Activated naive CD4-positive, alpha-beta T cell (primary cell): ENCODE results near the gene ANKIB1.
"Not testable (repeated sequence)": the region's sequence is repeated elsewhere in the genome, so short reads cannot be mapped to it uniquely, and the experiment has no call there.

Experiments used
- DNase-seq, 4 experiments: peaks; one replicate each; lab custom pipeline; 2025; lab: John Stamatoyannopoulos, UW

ANKIB1 gene

GRCh38 chr7:92410162-92410561 lies 164.4 kb downstream of the ANKIB1 start:
- DNase-seq = not testable (repeated sequence)

GRCh38 chr7:92412745-92413144 lies 167.0 kb downstream of the ANKIB1 start:
- no peak for DNase-seq

DNA sequence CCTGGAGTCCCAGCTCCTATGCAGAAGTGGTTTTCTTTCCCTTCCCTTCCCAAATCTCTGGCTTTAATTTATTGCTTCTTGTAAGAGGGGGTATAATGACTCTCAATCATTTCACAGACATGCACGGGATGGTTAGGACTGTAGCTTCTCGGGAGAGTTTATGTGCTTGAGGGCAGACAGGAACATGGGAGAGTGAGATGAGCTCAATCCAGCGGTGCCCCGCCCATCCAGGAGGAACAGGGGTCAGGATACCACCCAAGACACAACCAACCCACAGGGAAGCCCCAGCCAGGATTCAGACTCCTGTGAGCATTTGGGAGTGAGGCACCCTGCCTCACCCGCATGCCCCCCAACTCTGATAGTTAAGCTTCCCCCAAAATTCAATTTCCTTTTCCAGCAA lies 167.8 kb downstream of the ANKIB1 start:
- no peak for DNase-seq

DNA sequence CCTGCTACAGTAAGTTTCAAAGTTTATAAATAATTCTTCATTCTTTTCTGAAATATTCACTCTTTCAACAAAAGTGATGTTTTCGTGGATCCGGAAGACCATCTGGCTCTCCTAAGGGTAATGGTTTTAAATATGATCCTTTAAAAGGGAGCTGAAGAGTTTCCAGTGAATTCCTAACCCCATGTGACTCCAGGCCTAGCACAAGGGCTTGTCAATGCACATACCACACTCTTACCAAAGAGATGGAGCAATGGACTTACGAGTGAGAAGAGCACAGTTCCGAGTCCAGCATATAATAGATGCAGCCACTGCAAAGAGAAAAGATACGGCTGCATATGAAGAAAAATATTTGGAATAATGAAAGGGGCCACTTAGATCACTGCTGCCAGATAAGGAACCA lies 169.5 kb downstream of the ANKIB1 start:
- DNase-seq = no peak

DNA sequence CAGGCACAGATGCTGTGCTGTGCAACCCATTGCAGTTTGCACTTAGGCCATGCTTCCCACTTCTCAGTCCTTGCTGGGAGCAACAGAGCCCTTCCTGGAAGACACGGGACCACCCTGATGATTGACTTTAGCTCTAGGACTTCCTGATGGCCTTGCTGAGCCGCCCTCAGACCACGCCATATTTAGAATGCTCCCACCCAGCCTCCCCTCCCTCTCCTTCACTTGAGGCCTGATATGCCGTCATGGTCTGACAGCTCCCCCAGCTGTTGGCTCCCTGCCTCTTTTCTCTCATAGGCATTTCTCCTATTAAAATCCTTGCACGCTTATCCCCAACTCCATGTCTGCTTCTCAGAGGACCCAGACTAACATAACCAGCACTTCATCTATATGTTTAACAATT lies 172.1 kb downstream of the ANKIB1 start:
- DNase-seq = no peak

DNA sequence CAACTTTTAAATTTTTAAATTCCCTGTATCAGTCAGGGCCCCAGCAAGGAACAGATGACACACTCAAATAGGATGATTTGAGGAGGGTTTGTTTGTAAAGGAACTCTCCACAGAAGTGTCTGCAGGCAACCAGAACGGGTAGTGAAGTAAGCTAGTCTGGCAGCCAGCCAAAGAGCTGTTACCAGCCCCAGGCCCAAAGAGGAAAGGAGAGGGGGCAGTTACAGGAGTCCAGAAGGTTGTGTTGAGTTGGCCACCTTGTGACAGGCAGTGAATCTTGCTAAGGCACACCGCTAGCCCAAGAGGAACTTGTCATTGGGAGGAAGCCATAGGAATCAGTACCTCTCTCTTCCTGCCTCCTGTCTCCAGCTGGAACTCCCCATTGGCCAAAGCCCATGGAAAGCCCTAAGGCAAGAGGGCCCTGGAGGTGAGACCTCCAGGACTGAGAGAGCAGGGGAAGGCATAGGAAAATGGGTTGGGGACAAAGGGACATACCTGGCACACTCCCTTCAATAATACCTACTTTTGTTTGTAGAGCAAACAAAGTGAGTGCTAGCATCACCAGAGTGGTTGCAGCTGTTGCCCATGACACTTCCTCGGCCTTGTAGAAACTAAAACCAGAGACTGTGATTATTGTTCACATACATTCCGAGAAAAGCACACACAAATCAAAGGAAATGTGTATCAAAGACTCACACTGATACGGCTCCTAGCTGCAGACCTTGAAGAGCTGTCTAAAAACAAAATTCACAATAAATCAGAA lies 176.1 kb downstream of the ANKIB1 start:
- DNase-seq = no peak

DNA sequence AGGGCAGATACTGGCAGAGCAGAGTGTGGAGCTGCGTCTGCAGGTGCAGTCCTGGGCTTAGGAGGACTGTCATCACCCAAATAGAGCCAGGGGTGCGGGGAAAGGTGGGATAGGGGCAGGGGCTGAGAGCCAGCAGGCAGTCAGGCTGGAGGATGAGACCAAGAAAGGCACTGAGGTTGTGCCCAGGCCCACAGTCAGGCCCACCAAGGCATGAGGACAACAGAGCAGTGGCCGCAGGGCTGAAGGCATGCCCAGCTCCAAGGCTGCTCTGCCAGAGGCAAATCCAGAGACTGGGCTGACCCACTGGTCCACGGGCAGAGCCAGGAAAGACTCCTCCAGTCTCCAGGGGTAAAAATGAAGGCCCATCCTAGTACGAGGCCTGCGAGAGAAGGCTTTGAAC lies 177.2 kb downstream of the ANKIB1 start:
- DNase-seq = no peak

- no peak for DNase-seq
These were observed 177.9 kb downstream of the ANKIB1 start for GRCh38 chr7:92423710-92424131.

DNA sequence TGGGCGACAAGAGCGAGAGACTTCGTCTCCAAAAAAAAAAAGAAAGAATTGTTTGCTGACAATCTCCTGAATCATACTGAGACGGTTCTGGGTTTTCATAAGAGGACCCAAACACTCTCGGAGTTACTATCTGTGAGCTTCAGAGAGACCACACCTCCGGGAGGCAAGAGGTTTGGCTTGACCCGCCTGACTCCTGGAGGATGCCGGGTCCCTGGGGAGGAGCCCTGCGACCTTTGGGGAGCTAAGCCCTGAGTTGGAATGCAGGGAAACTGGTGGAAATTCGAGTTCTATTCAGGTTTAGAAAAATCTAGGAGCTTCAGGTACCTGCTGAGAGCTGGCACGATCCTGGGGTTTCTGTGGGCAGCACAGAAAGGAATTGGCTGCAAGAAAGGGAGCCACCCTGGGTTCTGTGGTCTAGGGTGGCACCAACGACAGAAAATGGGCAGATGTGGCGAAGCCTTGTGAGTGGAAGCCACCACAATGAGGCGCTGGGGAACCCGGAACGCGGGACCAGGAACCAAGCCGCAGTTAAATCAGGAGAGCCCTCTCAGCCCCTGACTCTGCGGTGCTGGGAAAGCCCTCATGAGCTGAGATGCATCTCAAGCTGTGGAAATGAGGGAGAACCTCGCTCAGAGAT lies 179.7 kb downstream of the ANKIB1 start:
- DNase-seq = peak in 1 of 4 experiments; percentile 8

- no peak for DNase-seq
These were observed 181.4 kb downstream of the ANKIB1 start for GRCh38 chr7:92427193-92427592.

- no peak for DNase-seq
These were observed 186.6 kb downstream of the ANKIB1 start for GRCh38 chr7:92432299-92432946.

DNA sequence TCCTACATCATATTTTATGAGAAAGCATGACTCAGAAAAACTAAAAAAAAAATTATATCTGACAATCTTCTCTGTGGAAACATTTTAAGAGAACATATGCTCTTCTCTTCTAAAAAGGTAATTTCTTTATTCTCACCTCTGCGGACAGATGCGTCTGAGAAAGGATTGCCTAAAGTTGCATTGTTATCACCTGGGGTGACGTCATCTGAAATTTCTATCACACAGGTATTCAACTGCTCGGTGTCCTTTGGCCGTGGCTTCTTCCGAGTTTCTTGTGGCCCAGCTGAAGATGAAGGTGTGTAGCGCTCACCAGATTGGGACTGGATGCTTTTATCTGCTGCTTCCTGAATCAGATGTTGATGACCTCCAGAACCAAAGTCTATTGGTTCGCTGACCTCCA lies 187.2 kb downstream of the ANKIB1 start:
- no peak for DNase-seq

GRCh38 chr7:92435542-92435941 lies 189.8 kb downstream of the ANKIB1 start:
- DNase-seq = no peak

DNA sequence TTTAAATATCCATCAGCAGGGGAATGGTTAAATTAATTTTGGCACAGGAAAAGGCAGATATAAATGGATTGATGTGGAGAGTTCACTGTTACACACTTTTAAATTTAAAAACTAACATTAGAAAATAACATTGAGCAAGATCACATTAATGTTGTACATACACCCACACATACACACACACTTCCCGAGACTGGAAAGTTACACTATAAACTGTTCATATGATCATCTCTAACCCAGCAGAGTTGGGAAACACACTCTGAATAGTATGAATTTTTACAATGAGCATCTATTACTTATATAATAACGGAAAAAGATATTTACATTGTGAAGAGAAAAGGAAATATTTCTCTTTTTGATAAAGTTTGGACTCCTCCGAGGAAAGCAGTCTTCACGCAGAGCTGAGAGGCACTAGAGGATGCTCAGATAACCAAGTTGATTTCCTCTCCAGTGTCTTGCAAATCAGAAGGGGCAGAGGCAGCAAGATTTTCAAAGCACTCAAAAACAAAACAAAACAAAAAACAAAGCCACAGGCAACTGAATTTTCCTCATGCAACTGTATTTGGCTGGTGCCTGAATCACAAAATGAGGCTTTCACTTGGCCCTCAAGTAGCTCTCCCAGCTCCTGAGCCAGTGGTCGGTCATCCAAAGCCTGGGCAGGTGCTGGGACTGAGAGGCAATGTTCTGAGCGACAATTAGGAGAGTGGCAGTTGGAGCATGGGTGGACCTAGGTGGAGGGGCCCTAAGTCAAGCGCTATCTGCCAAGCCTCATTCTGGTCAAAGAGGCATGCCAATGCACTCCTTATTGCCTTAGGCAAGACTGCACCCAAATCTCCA lies 191.1 kb downstream of the ANKIB1 start:
- DNase-seq = no peak

DNA sequence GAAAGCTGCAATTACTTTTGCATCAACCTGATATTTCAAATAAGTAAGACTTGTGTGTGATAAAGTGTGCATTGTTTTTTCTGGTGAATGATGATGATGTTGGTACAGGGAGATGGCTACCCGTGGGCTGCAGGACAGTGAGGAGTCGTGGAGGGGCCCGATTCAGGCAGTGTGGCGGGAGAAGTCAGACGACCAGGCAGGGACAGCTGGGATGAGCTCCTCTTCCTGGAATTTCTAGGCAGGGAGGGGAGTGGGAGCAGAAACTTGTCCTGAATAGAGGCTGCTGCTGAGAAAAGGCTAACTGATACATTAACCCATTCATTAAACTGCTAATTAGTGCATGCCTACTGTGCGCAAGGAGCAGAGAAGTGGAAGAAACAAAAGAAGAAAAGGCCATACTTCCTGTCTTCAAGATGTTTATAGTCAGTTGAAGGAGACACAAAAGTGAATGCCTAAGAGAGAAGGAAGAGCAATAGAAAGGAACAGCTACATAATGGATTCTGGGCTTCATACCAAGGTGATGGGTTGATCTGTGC lies 192.2 kb downstream of the ANKIB1 start:
- DNase-seq = no peak

DNA sequence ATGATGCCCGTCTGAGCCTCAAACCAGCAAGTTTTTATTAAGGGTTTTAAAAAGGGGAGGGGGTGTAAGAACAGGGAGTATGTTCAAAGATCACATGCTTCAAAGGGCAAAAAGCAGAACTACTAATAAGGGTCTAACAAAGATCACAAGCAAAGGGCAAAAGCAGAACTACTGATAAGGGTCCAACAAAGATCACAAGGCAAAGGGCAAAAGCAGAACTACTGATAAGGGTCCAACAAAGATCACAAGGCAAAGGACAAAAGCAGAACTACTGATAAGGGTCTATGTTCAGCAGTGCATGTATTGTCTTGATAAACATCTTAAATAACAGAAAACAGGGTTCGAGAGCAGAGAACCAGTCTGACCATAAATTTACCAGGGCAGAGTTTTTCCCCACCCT lies 196.9 kb downstream of the ANKIB1 start:
- DNase-seq = not testable (repeated sequence)

DNA sequence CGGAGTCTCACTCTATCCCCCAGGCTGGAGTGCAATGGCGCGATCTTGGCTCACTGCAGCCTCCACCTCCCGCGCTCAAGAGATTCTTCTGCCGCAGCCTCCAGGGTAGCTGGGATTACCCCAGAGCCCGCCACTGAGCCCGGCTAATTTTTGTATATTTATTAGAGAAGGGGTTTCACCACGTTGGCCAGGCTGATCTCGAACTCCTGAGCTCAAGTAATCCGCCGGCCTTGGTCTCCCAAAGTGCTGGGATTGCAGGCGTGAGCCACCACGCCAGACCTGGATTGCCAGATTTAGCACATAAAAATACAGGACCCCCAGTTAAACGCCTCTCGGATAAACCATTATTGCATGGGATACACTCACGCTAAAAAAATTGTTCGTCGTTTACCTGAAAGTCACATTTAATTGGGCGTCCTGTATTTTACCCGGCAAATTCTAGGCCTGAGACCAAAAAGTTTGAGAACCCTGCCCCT lies 201.1 kb downstream of the ANKIB1 start:
- peak in 1 of 4 experiments; percentile 16 for DNase-seq

DNA sequence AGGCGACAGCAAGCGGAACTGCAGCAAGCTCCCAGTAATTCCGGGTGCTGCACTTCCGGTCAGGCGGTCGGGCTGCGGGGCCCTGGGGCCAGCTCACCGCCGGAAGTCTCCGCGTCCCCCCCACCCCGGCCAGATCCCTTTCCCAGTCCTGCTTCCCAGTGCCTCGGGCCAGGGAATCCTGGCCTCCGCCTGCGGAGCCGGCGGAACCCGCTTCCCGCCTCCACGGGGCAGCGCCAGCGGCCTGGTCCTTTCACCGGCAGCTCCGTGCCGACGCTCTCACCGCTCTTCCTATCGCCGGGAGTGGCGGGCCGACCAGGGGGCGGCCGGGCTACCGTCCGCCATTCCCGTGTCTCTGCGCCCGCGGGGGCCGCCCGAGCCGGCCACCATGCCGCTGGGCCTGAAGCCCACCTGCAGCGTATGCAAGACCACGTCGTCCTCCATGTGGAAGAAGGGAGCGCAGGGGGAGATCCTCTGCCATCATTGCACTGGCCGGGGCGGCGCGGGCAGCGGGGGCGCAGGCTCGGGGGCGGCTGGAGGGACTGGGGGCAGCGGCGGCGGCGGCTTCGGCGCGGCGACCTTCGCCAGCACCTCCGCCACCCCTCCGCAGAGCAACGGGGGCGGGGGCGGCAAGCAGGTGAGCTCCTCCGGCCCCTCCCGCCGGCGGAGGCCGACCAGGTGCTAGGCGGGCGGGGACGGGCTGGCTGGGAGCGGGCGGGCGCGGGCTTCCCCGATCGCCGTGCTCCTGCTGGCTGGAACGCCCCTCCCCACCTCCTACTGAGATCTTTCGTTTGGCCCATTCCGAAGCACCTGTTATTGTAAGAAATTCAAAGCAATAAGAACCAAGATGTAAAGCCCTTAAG lies 201.8 kb downstream of the ANKIB1 start, which contains the start of gene GATAD1:
GATAD1 (plus strand) TSS at position 138 of the 860 bp plus-strand sequence; CDS start at position 386, 248 bp downstream.
- peak; percentile 32 to 64 (median 47) for DNase-seq

- DNase-seq = peak in 3 of 4 experiments; percentile 17 to 51 (median 42)
These were observed 202.5 kb downstream of the ANKIB1 start for GRCh38 chr7:92448205-92448747.
